ENCODE measurements around the gene TGFB1I1. TPM values are rescaled to one million over a fixed set of nuclear protein-coding genes. Genes with fewer than 3 reads are reported as not detected.

The TGFB1I1 gene
- total RNA-seq, 1 donor from 2014 or later = 32.5 TPM

- intact Hi-C loops (cut with DNase I) = no loop called here
- peaks cover 27% of the 10 kb centered on the region for H3K36me3 ChIP-seq
- peak; percentile 88 for DNase-seq
- no peaks in the 10 kb centered on the region for H3K9me3 ChIP-seq
- H3K4me1 ChIP-seq = peaks cover 25% of the 10 kb centered on the region
- H3K27ac ChIP-seq = peak overlapping the region; percentile 70
- ATAC-seq = peak; percentile 88 to 90
- TF ChIP-seq, protein P1, sequence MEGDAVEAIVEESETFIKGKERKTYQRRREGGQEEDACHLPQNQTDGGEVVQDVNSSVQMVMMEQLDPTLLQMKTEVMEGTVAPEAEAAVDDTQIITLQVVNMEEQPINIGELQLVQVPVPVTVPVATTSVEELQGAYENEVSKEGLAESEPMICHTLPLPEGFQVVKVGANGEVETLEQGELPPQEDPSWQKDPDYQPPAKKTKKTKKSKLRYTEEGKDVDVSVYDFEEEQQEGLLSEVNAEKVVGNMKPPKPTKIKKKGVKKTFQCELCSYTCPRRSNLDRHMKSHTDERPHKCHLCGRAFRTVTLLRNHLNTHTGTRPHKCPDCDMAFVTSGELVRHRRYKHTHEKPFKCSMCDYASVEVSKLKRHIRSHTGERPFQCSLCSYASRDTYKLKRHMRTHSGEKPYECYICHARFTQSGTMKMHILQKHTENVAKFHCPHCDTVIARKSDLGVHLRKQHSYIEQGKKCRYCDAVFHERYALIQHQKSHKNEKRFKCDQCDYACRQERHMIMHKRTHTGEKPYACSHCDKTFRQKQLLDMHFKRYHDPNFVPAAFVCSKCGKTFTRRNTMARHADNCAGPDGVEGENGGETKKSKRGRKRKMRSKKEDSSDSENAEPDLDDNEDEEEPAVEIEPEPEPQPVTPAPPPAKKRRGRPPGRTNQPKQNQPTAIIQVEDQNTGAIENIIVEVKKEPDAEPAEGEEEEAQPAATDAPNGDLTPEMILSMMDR (IDR thresholded peaks at IDR 0.05) = no peak
- H3K27me3 ChIP-seq (ENCODE audit: low read depth) = no peaks in the 10 kb centered on the region
- peak overlapping the region; percentile 67 for H3K4me3 ChIP-seq
These were observed 15.9 kb downstream of the TGFB1I1 start for GRCh38 chr16:31487720-31488467.

- no peak overlapping the region for H3K27ac ChIP-seq
- no peaks in the 10 kb centered on the region for H3K27me3 ChIP-seq (ENCODE audit: low read depth)
- H3K4me1 ChIP-seq = peaks cover 25% of the 10 kb centered on the region
- peak overlapping the region; percentile 67 for H3K4me3 ChIP-seq
- TF ChIP-seq, protein P1 (IDR thresholded peaks at IDR 0.05) = no peak
- no peaks in the 10 kb centered on the region for H3K9me3 ChIP-seq
- H3K36me3 ChIP-seq = peaks cover 35% of the 10 kb centered on the region
- intact Hi-C loops (cut with DNase I) = no loop called here
- DNase-seq (no peak), ATAC-seq (no peak)
These were observed 16.7 kb downstream of the TGFB1I1 start for GRCh38 chr16:31488468-31489297.

GRCh38 chr16:31489298-31489564 is 17.3 kb downstream of the TGFB1I1 start:
- Histone ChIP-seq H3K36me3 (peaks cover 40% of the 10 kb centered on the region), H3K4me3 (no peak overlapping the region), H3K4me1 (peaks cover 25% of the 10 kb centered on the region), H3K27me3 (ENCODE audit: low read depth) (no peaks in the 10 kb centered on the region), H3K9me3 (no peaks in the 10 kb centered on the region), H3K27ac (no peak overlapping the region)
- intact Hi-C loops (cut with DNase I) = no loop called here
- no peak for ATAC-seq
- DNase-seq = no peak
- TF ChIP-seq, protein P1 (IDR thresholded peaks at IDR 0.05) = no peak

- peaks cover 25% of the 10 kb centered on the region for H3K4me1 ChIP-seq
- H3K36me3 ChIP-seq = peaks cover 45% of the 10 kb centered on the region
- intact Hi-C loops (cut with DNase I) = no loop called here
- ATAC-seq (no peak), DNase-seq (no peak)
- no peaks in the 10 kb centered on the region for H3K9me3 ChIP-seq
- TF ChIP-seq, protein P1 (IDR thresholded peaks at IDR 0.05) = no peak
- H3K27ac ChIP-seq = no peak overlapping the region
- H3K4me3 ChIP-seq = no peak overlapping the region
- no peaks in the 10 kb centered on the region for H3K27me3 ChIP-seq (ENCODE audit: low read depth)
These were observed 17.9 kb downstream of the TGFB1I1 start for GRCh38 chr16:31489616-31490584.

DNA sequence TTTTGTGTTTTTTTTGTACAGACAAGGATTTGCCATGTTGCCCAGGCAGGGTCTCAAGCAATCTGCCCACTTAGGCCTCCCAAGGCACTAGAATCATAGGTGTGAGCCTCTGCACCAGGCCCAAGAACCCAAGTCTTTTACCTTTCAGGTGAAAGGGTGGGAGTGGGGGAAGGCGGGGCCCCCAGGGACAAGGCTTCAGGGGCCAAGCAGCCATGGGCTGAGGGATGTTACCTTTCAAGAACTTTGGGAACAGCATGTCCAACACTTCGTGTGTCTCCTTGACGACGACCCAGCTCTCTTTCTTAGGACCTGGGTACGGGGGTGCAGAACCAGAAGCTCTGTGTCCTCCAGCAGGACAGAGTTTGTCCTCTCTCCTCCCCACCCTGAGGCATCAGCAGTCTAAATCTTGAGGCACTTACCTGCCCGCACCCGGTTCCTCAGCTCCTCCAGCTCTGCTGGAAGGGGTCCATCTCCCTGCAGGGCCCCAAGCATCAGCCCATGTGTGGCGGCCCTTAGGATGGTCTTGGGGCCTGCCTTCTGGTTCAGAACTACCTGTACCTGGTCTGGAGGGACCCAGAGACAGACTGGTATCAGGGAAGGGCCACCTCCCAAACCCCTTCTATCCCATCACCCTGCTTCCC is 19.9 kb downstream of the TGFB1I1 start:
- TF ChIP-seq, protein P1 (IDR thresholded peaks at IDR 0.05) = no peak
- no peak for DNase-seq
- ATAC-seq = no peak

More for the DNA sequence above, 19.9 kb downstream of the TGFB1I1 start:
- H3K27me3 ChIP-seq (ENCODE audit: low read depth) = no peaks in the 10 kb centered on the region
- H3K27ac ChIP-seq = no peak overlapping the region
- H3K36me3 ChIP-seq = peaks cover 65% of the 10 kb centered on the region
- no peak overlapping the region for H3K4me3 ChIP-seq
- intact Hi-C loops (cut with DNase I) = no loop called here
- no peaks in the 10 kb centered on the region for H3K9me3 ChIP-seq
- H3K4me1 ChIP-seq = peaks cover 28% of the 10 kb centered on the region
